ENCODE data around the gene EGF. TPM values are rescaled to one million over a fixed set of nuclear protein-coding genes. Genes with fewer than 3 reads are reported as not detected.
"Not testable (repeated sequence)": the region's sequence is repeated elsewhere in the genome, so short reads cannot be mapped to it uniquely, and the experiment has no call there.

The EGF gene
- total RNA-seq, 1 donor from 2014 or later = not detected

DNA sequence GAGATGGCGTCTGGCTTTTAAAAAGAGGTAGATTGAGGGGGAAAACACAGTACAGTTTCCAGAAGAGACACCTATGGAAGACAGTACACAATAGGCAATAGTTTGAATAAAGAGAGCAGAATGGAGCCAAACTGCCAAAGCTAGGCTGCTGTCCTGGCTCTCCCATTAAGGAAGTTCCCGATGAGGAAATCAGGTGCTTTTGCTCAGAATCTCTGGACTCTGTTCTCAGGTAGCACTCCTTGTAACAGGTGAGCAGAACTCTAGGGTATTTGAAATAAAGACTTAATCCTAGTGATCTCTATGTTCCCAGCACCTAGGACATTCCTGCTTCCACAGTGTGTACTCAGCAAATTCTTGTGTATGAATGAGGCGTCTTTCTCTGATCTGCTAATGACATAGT lies 1.6 kb downstream of the EGF start:
- DNase-seq (ENCODE audit: low read depth in 2 of 2) = no peak

DNA sequence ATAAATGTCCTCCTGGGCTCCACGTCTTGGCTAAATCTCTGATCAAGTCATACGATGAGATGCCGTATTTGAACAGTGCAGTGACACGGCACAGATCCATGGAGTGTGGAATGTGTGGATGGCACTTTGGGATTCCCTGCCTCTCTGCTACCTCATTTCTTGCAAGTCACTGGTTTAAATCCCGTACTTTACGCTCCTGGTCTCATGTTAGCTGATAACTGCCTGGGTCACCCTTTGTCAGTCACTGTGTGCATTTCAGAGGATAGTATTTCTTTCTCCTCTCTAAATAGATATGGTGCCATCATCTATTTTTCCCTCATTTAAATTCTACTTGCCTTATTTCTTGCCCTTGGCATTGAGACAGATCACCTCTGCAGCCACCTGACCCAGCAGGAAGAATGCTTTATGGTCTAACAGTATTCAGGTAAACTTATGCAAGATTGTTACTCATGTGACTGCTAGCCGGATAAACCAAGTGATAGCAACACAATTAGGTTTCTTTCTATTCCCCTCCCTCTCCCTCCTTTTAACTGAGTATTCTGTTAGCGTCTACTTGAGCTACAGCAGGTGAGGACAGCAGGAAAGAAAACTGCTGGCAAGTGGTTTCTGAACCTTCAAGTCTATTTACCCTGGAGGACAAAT lies 2.8 kb downstream of the EGF start:
- no peak for DNase-seq (ENCODE audit: low read depth in 2 of 2)

DNA sequence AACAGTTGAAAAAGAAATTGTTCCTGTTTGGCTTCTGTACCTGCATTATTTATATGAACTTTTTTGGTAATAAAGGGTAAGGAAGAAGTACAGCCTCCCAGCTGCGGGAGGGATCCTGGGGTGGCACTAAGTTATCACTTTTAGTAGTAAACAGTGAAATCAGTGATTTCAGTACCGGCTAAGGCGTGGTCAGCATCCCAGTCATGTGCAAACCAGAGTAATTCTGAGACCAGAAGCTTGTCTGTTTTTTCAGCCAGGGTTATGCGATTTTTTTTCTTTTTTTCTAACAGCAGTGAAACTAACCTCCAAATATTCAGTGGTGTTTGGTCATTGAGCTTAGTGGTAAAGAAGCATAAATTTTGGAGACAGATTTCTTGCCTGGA lies 3.3 kb downstream of the EGF start:
- DNase-seq (ENCODE audit: low read depth in 2 of 2) = no peak

DNA sequence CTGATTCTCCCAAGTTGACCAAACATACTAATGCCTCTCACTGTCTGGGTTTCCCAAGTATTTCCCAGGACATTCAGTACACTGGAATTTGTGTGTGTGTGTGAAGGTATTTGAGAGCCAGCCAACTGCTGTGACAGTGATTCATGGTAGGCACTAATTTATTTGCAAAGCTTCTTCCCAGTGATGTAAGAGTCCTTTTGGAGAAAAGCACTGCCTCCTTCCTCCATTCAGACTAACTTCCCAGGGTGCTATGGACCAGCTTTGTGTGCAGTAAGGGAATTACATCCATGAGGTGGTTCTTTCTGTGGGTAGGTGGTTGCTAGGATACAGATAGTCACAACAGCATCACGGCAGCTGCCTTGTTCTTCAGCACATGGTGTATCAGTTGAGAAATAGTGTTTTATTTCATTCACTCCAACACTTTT lies 8.7 kb downstream of the EGF start:
- peak in 1 of 2 donors; percentile 29 for DNase-seq (ENCODE audit: low read depth in 2 of 2)

DNA sequence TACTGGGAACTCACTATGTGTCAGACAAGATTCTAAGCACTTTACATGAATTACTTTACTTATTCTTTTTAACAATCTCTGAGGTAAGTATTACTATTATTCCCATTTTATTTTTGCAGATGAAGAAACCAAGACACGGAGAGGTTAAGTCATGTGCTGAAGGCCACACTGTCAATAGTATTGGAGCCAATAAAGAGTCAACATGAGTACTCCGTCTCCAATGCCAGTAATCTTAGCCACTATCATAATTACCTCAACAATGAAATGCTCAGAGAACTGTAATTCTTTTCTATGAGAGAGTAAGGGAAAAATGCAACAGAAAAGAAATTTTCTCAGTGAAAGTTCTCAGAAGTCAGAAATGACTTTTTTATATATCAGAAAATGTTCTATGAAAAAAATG lies 12.7 kb downstream of the EGF start:
- DNase-seq (ENCODE audit: low read depth in 2 of 2) = no peak

DNA sequence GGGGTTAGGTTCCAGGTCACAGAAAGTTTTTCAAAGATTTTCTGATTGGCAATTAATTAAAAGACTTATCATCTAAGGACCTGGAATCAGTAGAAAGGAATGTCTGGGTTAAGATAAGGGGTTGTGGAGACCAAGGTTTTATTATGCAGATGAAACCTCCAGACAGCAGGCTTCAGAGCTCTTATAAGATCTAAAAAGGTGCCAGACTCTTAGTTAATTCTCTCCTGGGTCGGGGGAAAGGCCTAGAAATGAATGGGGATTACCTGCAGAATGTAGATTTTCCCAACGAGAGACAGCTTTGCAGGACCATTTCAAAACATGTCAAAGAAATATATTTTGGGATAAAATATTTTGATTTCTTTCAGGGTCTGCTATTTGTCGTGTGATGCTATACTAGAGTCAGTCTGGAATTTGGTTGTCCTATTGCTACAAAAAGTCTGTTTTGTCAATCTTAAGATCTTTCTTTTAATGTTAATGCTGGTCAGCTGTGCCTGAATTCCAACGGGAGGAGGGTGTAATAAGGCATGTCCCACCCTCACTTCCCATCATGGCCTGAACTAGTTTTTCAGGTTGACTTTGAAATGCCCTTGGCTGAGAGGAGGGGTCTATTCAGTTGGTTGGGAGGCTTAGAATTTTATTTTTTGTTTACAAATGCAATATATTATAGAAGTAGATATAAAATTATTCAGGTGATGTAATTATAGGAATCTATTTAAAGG lies 15.8 kb downstream of the EGF start:
- no peak for DNase-seq (ENCODE audit: low read depth in 2 of 2)

DNA sequence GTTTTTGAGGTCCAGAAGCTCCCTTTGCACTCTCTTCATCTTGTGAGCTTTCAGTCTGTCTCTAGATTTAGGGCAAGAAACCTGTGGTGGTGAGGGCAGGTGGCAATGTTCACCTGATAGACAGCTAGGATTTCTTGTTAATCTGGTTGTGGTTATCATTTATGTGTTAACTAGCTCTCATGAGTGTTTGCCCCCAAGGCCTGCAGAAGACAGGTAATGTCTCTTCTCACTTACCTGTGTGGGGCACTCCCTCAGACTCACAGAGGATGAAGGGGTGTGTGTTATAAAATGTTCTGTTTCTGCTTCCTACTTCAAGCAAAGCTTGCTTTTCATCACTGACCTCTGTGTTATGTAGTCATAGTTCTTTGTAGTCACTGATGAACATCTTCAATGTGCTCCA lies 17.8 kb downstream of the EGF start:
- no peak for DNase-seq (ENCODE audit: low read depth in 2 of 2)

DNA sequence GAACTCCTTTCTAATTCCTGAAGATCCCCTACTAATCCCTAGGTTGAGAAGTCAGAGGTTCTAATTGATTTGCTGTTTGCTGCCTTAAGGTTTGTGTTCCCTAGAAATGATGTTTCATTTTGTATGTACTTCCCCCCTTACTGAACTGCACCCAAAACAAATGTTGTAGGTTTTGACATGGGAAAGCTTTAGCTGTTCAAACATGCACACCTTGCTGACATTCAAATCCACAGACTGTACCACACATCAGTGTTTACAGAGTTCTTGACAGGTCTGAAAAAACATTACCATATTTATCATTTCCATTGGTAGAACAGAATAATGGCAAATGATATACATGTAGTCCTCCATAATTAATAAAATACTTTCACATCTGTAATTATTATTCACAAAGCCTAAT lies 18.2 kb downstream of the EGF start:
- DNase-seq (ENCODE audit: low read depth in 2 of 2) = no peak

DNA sequence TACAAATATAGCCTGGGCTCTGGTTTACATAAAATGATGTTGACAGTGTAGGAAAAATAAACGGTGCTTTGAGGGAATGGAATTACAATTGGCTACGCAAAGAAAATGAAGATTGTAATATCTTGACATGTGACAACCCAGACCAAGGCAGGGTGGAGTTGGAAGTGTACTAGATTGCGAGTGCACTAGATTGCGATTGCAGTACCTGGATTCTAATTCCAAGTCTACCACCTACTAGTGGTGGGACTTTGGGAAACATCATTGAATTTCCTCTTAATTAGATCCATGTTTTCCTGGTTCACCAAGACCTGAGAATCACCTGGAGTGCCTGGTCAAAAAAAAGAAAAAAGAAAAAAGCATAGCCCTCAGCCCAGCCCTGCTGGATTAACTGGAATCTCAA lies 18.6 kb downstream of the EGF start:
- DNase-seq (ENCODE audit: low read depth in 2 of 2) = no peak

DNA sequence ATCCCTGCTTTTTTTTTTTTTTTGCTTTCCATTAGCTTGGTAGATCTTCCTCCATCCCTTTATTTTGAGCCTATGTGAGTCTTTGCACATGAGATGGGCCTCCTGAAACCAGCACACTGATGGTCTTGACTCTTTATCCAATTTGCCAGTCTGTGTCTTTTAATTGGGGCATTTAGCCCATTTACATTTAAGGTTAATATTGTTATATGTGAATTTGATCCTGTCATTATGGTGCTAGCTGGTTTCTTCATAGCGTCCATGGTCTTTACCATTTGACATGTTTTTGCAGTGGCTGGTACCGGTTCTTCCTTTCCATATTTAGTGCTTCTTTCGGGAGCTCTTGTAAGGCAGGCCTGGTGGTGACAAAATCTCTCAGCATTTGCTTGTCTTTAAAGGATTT lies 24.7 kb downstream of the EGF start:
- not testable (repeated sequence) for DNase-seq (ENCODE audit: low read depth in 2 of 2)

DNA sequence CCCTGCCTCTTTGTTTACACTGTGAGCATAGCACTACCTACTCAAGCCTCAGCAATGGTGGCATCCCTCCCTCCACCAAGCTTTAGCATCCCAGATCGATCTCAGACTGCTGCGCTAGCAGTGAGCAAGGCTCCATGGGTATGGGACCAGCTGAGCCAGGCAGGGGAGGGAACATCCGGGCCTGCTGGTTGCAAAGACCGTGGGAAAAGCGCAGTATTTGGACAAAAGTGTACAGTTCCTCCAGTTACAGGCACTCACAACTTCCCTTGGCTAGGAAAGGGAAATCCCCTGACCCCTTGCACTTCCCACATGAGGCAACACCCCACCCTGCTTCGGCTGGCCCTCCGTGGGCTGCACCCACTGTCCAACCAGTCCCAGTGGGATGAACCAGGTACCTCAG lies 26.5 kb downstream of the EGF start:
- no peak for DNase-seq (ENCODE audit: low read depth in 2 of 2)

DNA sequence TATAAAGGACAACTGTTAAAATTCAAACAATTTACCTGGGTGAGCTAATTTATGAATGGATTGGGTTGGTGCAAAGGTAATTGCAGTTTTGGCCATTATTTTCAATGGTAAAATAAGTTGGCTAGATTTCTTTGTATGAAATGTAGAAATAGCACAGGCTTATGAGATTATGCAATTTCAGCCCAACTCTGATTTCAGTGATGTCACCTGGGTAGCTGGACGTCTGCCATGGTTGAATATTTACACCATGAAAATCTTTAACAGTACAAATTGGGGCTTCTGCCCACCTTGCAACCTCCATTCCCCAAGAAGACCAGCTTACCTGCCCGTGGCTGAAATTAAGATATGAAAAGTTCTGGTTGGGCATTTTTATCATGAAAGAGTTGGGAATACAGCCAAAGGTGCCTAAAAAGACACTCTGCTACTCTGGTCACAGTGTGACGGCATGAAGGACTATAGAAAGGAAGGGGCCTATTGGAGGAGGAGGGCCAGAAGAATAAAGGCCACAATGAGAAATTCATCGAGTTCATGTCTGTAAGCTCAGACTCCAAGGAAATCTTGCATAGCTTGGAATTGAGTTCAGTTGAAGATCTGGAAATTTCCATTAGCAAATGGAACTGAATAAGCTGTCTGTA lies 29.7 kb downstream of the EGF start:
- no peak for DNase-seq (ENCODE audit: low read depth in 2 of 2)

DNA sequence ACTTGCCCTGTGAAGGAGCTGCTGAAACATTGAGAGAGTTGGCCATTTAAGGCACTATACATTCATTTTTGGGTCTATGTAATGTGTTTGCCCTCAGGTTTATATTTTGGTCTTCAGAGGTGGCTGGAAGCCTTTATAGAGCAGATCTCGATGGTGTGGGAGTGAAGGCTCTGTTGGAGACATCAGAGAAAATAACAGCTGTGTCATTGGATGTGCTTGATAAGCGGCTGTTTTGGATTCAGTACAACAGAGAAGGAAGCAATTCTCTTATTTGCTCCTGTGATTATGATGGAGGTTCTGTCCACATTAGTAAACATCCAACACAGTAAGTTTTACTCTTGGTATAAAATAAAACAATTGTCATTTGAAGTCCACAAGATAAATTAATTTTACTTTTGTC lies 31.1 kb downstream of the EGF start:
- DNase-seq (ENCODE audit: low read depth in 2 of 2) = no peak

DNA sequence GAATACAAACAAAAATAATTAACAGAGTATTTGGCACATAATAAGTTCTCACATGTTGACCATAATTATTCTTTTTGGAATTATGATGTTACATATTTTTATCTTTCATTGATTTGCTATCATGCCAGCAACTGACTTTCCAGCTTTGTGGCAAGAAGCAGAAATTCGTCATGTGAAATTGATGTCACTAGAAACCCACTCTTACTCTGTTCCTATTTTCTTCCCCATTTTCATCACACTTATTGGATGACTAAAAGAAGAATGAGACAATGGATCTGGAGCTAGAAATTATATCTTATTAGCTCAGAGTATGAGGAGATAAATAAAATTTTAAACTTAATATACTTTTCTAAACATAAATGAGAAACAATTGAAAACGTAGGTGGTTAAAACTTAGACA lies 31.9 kb downstream of the EGF start:
- no peak for DNase-seq (ENCODE audit: low read depth in 2 of 2)

DNA sequence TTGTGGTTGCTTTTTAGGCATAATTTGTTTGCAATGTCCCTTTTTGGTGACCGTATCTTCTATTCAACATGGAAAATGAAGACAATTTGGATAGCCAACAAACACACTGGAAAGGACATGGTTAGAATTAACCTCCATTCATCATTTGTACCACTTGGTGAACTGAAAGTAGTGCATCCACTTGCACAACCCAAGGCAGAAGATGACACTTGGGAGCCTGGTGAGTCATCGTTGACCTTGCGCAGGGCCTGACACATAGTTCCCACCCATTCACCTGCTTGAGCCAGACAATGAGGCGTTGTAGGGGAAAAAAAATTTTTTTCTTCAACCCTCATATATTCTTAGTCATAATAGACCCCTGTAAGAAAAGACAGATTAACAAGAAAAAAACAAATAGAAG lies 32.4 kb downstream of the EGF start:
- DNase-seq (ENCODE audit: low read depth in 2 of 2) = no peak

DNA sequence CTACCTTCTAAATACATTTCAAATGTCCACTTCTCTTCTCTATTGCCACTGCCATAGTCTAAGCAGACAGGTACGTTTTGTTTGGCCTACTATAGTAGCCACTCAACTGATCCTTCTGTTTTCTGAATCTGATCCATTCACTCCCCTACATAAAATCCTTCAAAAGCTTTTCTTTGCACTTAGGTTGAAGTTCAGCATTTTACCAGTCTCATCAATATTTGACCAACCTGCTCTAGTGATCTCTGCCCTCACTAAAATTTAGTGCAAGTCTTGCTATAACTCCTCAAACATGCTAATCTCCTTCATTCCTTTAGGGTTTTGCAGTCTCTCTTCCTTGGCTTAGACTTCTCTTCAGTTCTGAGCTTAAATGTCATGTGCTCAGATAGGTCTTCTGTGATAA lies 33.4 kb downstream of the EGF start:
- DNase-seq (ENCODE audit: low read depth in 2 of 2) = no peak

DNA sequence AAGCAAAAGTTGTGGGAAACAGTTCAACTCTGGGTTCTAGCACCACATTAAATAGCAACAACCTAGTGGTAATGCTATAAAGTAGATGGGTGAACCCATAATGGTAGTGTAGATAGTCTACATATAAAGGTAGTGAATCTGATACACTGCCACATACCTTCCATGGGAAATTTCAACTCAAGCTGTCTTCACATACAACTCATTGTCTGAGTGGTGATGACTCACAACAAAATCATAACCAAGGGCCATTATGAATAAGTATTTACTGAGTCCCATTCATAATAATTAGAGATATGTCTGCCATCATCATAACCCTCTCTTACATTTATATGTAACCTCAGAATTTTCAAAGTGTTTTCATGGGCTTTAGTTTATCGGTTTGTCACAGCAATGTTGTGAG lies 34.8 kb downstream of the EGF start:
- DNase-seq (ENCODE audit: low read depth in 2 of 2) = peak in 1 of 2 donors; percentile 25

DNA sequence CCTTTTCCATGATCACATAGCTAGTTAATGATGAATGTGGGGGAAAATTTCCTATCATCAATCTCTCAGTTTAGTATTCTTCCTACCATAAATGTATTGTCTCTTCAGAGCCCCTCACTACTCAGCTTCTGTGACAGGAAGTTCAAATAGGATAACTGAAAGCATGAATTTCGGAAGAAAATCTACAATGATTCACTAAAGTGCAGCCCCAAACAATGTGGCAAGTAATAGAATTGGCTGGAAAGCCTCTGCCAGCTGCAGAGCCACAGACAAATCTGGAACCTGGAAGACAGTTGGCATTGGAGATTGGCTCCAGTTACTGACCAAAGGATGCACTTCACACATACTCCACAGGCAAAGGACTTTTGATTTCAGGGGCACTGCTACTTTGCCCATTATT lies 35.2 kb downstream of the EGF start:
- DNase-seq (ENCODE audit: low read depth in 2 of 2) = no peak

DNA sequence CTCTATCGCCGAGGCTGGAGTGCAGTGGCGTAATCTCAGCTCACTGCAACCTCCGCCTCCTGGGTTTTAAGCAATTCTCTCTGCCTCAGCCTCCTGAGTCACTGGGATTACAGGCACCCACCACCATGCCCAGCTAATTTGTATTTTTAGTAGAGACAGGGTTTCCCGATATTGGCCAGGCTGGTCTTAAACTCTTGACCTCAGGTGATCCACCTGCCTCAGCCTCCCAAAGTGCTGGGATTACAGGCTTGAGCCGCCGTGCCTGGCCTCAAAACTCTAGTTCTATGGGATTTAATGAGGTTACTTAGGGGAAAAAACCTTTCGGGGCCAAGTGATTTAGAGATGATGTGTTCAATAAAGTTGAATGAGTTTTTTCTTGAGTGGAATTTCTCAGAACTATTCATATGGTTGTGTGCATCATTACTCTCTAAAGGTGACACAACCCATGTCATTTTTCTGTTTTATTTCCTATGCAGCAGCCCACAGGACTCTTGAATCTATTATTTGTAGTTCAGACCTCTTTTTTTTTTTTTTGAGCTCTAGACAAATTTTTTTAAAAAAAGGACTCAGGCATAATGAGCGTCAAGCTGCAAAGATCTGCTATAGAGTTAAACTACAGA lies 36.5 kb downstream of the EGF start:
- not testable (repeated sequence) for DNase-seq (ENCODE audit: low read depth in 2 of 2)

DNA sequence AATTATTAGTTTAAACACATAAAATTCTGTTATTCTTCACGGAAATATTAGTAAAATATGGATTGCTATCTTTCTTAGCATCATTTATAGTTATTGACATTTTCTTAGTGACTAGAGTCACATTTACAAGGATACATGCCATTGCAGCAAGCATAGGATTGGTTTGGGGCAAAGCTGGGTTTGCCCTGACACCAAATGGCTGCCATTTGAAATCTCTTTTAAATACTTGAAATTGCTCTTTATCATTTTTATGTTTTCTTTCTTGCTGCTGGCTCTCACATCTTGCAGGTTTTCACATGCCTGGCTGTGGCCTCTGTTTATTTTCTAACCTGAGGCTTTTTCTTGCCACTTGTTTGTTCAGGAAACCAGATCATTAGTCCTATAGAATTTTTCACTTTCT lies 39.9 kb downstream of the EGF start:
- no peak for DNase-seq (ENCODE audit: low read depth in 2 of 2)

DNA sequence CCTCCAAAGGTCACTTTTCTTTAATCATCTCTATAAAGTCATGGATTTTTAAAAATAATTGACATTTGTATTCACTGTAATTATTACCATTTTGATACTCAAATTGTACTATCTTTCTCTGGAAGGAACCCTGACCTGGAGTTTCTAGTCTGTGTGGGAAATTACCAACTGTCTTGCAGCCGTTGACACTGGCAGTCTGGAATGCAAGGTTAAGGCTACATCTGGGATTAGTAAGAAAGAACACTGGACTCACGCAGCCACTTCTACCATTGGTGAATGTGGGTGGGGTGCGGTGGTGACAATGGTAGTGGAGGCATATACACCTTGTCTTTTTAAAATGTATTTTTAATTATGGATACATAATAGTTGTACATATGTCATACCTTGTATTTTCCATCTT lies 40.9 kb downstream of the EGF start:
- DNase-seq (ENCODE audit: low read depth in 2 of 2) = no peak

DNA sequence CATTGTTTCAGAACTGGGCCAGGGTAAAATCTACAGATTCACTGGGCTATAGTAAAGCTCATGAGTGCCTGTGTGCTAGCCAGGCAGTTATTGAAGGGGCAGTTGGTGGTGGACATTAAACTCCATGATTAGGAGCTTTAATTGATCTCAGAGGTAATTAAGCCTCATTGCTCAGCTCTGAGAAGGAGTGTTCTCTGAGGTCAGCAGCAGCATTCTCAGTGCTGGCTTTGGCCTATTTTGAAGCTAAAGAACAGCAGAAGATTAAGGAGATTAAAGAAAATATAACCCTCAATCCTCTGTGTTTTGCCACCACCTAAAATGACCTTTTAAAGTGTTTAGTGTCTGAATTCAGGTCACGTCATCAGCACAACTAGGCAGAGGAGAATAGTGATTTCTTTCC lies 42.5 kb downstream of the EGF start:
- no peak for DNase-seq (ENCODE audit: low read depth in 2 of 2)

DNA sequence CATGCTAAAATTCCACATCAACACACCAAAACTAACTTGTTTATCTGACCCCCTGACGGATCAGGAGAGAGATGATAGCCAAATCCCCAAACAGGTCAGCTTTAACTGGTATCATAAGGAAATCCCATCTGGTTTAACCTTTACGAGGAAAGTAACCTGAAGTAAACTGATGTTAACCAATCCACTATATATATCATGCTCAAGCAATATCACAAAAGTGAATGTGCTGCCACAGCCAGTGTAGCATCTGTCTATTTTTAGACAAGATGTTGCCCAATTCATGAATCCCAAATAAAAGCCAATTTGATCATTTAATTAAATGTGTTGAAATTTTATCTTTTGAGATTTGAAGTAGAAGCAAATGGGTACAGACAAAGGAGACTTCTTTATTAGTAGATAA lies 44.5 kb downstream of the EGF start:
- DNase-seq (ENCODE audit: low read depth in 2 of 2) = no peak

Measured in lung microvascular endothelial cell (primary cell).